Femur (tissue), 1 donor: ENCODE measurements around the gene SUMO3.

Experiments
- DNase-seq: peaks from one replicate; pipeline ENCODE4 v3.0.0-alpha.2; 2017

The SUMO3 gene

DNA sequence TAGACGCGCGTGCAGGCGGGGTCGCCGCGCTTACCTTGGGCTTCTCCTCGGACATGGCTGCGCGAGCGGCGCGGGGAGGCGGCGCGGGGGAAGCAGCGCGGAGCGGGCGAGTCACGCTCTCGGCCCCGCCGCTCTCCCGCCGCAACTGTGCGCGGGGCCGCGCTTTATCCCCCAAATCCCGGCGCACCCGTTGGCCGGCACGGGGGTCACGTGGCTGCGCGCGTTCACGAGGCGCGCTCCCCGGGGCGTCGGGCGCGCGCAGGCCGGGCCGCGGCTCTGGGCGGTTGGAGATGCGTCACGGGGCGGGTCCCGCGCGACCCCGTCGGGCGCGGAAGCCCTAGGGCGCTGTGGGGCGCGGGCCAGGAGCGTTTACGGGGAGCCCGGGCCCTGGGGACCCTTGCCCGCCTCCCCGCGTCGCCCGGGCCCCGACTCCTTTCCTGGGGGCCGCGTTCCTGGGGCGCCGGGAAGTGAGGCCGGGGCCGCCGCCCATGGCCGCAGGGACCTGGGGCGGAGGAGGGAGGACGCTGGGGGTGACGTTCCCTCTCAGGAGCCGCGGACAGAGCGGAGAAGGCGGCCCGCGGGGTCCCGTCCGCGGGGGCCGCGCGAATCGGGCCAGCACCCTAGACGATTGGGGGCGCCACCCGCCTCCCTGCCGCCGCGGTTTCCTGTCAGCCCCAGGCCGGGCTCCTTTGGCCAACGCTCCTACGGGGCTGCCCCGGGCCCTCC lies at the start of gene SUMO3:
Gene SUMO3, minus strand, starts transcription at position 149 of the 726 bp plus-strand sequence. Its CDS starts 94 bp downstream, at position 55.
- peak; percentile 89 for DNase-seq

DNA sequence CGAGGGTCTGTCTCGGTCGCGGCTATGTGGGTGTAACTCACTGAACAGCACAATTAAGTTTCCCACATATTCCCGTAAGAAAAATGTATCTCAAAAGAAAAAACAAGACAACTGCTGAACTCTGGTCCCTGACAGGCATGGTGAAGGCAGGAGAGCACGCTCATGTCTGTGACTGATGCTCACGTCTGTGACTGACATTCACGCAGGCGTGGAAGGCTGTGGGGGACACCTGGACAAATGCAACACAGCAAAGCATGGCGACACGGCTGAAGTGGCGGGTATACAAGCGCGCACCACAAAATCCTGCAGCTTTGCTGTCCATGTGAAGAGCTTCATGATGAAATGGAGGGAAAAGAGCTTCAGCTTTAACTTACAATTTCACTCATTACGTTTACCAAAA lies 49.6 kb upstream of the SUMO3 start:
- no peak for DNase-seq

DNA sequence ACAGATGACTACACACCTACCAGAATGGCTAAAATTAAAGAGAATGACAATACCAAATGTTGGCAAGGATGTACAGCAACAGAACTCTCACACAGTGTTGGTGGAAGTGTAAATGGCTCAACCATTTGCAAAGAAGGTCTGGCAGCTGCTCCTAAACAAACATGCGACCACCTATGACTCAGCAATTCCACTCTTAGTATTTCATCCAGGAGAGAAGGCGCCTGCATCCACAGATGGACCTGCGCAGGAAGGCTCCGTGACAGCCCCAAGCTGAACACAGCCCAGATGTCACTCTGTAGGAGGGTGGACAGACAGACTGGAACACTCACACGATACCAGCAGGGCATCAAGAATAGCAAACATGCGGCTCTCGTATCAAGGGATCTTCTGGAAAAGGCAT lies 48.9 kb upstream of the SUMO3 start:
- no peak for DNase-seq

DNA sequence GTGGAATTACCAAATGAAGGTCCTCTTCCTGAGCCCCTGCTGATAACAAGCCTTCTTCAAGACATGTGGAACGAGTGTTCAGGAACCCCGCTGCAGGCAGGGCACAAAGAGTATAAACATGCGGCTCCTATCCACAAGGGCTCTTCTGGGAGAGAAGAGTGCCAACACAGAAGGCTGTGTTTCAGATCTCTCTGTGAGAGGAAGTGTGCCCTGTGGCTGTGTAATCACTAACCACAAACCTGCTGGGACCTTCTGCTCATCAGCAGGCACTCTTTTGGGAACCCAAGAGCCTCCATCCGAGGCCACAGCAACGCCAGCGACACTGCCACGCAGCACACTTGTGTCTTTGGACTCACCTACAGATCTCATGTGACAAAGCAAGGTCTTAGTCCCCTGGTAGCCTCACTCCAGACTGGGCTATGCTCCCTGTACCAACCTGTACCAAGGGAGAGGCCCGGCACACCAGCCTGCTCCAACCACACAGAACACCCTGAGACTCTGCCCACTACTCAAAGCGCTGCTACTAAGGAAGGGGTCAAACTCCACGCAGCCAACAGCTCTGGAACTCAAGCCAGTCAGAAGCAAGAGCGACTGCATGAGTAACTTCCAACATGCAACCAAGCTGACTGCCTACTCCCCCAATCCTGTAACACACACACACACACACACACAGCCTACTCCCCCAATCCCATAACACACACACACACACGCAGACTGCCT lies 47.9 kb upstream of the SUMO3 start:
- no peak for DNase-seq

DNA sequence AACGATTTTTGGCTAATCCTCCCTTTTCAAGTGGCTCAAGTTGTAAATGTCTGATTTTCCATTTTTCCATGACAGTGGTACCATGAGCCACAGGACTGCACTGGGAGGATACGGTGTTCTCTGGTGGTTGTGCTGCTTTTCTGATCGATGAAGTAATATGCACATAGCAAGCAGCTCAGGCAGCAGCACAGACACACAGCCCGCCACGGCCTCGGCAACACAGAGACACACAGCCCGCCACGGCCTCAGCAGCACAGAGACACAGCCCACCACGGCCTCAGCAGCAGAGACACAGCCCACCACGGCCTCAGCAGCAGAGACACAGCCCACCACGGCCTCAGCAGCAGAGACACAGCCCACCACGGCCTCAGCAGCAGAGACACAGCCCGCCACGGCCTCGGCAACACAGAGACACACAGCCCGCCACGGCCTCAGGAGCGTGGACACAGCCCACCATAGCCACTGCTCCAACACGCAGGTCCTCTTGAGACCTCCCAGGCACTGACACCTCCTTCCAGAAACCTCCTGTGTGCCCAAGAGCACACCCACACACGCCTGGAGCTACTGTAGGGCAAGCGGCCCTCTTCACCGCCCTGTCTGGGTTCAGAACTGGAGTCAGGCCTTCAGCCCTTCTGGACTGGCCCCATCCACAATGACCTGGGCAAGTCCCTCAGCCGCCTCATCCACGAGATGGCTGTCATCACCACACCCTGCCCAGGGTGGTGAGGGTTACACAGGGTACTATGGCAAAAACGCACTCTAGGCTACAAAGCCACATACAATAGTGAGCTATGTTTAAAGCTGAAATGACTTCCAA lies 45.2 kb upstream of the SUMO3 start:
- no peak for DNase-seq

DNA sequence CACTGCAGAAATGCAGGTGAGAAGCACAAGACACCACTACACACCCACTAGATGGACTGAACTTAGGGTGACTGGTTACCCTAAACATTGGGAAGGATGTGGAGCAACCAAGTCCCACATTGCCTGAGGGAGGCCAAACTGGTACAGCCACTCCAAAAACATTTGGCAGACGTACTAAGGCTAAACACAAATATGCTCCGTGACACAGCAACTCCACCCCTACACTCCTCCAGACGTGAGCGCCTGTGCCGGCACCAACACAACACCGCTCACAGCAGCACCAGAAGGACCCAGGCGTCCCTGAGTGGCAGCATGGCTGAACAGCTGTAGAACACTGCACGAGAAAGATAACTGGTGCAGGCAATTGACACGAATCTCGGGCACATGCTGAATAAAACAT lies 40.9 kb upstream of the SUMO3 start:
- DNase-seq: no peak

DNA sequence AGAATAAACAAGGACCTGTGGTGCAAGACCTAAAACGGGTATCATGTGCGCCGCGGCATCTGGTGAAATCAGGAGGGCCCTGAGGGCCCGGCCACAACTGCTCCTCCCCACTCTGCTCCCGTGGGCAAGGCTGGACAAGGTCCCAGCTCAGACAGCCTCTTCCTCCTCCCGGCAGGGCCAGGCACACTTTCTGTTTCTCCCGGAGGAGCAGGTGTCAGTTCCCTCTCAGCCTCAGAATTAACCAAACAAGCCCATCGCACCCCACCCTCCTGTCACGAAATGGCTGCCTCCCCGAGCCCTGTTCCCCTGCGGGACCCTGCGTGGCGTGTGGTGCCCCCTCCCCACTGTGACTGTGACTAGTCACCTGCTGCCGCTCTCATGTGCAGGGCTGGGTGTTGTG lies 40.4 kb upstream of the SUMO3 start:
- no peak for DNase-seq

DNA sequence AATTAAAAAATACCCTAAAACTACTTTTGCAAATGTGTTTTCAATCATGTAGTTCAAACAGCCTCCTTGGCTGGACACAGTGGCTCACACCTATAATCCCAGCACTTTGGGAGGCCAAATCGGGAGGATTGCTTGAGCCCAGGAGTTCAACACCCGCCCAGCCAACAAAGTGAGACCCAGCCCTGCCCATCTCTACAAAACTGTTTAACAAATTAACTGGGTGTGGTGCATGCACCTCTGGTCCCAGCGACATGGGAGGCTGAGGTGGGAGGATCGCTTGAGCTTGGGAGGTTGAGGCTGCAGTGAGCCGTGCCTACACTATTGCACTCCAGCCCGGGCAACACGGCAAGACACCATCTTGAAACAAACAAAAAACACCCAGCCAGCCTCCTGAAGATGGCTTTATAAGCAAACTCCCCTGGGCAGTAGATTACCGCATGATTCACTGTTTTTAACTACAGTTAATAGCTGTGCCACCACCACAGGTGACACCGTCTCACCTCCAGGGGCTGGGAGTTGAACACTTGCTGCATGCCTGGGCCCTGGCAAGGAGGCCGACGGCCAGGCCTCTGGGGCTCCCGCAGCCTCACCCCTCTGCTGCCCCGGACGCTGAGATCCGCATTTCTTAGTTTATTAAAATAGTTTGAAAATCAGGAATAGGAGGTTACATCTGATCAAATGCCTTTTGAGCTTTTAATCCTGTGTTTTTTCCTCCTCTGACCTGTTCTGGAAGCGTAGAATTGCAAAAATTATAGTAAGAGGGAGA lies 39.4 kb upstream of the SUMO3 start:
- DNase-seq: no peak

DNA sequence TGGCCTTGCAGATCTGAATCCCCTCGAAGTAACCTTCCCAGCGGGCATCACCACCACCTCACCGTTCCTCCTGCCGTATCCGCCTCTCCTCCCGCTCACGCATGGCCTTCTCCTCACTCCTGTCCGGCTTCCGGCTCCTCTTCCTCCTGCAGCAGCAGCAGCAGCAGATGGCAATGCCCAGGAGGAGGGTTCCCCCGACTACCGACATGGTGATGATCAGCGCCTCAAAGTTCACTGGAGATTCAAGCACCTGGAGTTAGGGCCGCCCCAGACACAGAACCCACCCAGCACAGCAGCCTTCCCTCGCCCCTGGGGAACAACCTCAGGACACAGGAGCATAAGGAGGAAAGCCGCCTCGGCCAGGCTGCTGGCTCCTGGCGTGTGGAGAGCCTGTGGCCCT lies 38.3 kb upstream of the SUMO3 start:
- DNase-seq: no peak

DNA sequence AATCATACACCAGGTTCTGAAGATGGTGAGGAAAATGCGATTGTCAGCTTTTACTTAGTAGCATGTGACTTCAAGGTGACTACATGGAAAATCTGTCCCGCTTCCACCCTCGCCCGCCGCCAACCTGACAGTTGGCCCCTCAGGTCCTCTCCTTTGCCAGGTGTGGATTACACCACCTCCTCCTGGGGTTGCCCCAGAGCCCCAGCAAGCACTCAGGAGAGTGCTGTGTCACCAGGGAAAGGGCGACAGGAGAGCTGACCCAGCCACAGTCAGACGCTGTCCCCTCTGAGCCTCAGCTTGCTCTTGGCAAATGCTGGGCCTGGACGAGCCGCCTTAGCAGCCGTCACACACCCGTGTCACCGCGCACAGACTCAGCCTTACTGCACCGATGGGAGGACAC lies 37.7 kb upstream of the SUMO3 start:
- DNase-seq: no peak

DNA sequence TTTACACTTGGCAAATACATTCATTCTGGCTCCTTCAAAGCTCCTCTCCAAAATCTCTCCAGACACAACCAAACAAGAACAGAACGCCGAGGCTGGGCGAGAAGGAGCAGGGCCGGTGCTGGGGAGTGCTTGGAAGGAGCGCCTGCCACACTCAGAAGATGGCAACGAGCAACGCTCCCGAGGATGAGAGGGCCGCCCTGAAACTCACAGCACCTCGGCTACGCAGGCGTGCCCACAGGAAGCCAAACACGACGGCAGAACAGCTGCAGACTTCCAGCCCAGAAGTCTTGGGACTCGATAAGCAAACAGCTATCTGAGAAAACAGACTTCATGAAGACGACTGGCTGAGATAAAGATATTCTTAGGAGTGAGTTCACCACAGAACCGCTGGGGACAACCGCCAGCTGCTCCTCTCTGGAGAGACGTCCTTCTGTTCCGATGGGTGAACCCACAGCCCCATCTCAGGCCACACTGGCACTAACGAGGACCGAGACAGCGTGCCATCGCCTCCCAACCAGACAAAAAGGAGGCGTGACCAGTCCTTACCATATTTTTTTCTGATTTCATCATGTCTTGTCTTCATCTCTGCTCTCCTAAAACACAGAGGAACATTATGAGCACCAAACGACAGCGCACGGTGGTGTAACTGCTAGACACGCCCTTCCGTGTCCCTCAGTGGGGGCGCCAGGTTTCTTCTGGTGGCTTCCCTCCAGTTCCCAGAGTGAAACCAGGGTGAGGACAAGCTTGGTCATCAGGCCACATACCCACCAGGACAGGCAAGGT lies 37.0 kb upstream of the SUMO3 start:
- DNase-seq: no peak

DNA sequence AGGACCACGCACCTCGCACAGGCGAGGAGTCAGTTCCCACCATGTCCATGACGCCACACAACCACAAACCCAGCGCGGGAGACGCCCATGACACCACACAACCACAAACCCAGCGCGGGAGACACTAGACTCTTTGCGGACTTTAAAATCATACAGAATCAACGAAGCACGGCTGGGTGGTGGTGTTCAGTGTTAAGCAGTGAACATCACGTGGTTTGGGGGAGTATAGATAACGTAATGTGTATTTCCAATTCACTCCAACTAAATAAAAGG lies 36.5 kb upstream of the SUMO3 start:
- no peak for DNase-seq

DNA sequence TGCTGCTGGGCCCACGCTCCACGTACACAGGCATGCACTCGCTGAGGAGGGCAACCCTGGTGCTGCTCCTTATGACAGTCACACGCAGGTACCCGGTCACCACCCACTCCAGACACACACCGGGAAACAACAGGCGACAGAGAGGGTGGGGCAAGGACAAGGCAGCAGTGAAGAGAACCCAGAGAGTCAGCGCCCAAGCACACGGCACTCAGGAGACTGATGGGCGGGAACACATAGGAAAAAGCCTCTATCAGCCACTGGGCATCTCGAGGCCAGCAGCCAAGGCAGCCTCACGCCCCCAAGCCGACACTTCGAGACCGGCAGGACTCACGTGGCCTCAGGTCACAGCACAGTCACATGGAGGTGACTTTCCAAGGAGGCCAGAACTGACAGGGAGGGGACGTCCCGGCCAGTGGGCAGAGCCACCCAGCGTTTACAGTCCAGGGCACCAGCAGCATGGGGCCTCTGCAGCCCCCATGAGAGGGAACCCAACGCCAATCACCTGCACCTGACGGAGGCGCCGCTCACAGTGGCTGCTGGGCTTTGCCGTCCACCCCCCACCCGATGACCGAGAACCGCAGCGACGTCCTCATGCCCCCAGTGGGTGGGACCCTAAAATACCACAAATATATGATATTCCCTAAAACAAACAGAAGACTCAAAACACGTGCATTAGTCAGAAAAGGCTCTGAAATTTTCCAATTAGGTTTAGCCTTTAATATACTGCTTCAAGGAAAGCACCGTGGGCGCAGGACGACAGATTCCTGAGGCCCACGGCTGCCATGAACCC lies 35.9 kb upstream of the SUMO3 start:
- no peak for DNase-seq

DNA sequence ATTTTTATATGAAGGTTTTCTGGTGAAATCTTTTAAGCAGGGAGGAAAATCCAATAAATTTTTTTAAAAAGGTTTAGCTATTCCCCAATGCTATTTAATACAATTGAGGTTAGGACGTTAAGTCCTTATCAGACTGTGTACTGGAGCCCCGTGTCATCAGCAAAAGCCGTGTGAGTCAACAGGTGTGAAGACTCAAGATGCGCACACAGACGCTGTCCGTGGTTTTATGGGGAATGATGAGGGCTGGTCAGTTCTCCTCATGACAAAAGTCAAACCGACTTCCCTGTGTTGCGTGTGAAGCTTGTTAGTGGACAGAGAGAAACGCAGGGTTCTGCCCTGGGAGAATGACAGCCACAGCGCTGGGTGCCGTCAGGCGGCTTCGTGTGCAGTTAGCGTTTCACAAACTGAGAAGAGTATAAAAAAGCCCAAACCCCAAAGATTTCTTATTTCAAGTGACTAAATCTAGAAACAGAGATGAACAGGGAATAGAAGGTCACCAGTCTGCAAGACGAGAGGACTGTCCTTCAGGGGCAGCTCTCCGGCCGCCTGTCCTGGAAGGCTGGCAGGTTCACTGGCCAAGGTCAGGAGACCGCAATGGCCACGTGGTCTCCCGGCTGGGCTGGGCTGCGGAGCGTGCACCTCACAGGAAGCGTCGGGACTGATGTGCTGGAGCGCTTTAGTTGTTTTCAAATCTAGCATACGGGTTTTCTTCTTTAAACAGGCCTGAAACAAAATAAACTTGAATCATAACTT lies 33.2 kb upstream of the SUMO3 start:
- DNase-seq: no peak

DNA sequence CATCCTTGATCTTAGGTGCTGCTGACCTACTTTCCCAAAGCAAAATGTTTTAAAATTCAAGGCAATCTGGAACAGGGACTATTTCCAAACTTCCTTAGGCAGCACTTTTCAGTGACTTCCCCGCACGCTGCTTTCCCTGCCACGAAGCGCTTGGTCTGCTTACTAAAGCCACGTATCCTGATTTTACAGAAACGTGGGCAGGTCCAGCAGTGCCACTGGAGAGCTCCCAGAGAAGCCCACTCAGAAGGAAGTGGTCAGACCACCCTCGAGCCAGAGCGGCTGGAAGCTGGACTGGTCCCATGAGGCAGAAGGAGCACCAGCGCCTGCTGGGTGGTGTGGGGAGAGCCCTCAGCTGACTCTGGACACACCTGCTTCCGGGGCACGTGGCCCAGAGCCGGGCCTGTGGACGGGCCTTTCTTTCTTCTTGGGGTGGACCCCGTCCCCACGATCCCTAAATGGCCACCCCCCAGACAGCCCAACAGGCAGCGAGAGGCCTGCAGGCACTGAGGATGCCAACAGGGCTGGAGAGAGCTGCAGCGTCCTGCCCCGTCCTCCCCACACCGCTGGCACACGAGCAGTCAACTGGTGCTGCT lies 32.4 kb upstream of the SUMO3 start:
- DNase-seq: no peak

DNA sequence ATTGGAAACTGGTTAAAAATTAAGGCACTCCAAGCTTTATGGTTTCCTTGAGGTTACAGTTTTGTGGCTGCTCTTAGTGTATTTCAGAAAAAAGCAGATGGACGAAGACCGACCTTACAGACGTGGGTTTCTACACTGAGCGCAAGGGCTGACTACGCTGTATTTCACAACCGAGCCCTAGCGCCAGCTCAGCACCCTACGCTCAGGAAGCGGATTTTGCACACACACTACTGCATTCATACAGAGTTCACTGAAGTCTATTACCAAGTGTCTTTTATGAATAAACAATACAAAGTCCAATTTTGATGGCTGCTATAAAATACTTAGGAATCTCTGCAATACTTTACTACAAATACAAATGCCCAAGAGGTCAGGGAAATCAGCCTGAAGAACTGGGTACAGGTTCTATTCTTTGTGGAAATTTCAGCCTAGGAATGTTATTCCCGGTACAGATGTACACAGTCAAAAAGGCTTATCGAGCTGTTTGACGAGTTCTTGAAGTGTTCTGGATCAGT lies 31.8 kb upstream of the SUMO3 start:
- no peak for DNase-seq

DNA sequence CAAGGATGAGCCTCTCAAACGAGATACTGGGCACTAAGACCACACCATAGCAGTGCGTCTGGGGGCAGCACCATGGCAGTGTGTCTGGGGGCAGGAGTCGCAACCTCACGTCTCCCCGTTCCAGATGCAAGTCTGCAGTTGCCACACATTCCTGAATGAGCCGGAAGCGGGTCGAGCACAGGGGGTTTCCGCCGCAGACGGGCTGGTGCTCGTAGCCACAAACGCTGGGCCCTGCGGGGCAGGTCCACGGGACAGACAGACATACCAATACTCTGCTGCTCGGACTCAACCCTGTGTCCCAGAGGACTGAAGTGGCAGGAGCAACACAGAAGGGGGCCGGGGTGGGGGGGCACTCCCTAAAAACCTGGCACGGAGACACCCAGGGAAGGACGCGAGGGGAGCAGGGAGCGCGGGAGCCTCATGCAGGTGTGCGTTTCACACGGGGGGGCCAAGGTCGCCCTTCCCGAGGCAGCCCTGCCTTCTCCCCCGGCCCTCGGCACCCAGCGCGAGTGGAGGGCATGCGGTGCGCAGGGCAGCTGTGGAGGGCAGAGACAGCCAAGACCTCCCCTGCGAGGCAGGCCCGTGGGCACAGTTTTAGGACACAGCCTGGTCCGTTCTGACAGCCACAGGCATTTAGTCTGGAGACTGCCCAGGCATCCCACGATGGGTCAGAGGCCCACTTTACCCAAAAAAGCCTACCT lies 31.1 kb upstream of the SUMO3 start:
- DNase-seq: no peak

DNA sequence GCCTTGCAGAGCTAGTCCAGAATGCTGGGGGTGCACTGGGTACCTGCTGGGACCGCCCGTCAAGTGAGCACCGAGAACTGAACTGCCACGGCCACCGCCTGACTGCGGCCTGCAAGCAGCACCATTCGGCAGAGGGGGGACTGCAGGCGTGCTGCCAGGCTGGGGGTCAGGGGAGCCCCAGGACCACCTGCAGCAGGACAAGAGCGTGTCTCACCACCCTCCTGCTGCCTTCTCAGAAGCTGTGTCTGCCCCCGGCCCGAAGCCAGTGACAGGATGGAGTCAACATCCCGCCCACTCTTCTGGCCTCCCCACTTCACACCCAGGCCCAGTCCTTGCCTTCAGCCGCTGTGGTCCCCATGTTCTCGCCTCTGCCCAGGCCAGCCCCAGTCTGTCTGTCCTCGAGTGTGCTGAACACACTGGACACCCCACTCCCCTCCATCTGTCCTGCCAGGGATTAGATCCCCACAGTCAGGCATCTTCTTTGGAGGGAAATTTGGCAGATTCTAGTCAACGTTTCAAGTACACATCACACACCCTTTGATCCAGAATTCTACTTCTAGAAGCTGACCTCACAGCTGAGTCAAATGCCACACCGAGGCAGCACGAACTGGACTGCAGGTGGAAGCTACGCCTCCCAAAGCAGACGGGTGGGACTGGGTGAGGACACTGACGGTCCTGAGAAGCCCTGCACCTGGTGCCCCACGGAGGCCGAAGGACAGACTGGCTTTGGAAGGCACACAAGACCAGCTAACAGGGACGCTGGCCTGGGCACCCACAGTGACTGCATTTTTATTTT lies 29.6 kb upstream of the SUMO3 start:
- DNase-seq: no peak
